Measurements from ENCODE around the gene PLPPR1. TPM values are rescaled to one million over a fixed set of nuclear protein-coding genes. Genes with fewer than 3 reads are reported as not detected.

The PLPPR1 gene
- total and polyA plus RNA-seq, 9 donors: 0.07 to 1.1 (median 0.14) TPM; not detected in 5

GRCh38 chr9:101093620-101094019, 65.1 kb downstream of the PLPPR1 start:
- TF ChIP-seq, protein P1, sequence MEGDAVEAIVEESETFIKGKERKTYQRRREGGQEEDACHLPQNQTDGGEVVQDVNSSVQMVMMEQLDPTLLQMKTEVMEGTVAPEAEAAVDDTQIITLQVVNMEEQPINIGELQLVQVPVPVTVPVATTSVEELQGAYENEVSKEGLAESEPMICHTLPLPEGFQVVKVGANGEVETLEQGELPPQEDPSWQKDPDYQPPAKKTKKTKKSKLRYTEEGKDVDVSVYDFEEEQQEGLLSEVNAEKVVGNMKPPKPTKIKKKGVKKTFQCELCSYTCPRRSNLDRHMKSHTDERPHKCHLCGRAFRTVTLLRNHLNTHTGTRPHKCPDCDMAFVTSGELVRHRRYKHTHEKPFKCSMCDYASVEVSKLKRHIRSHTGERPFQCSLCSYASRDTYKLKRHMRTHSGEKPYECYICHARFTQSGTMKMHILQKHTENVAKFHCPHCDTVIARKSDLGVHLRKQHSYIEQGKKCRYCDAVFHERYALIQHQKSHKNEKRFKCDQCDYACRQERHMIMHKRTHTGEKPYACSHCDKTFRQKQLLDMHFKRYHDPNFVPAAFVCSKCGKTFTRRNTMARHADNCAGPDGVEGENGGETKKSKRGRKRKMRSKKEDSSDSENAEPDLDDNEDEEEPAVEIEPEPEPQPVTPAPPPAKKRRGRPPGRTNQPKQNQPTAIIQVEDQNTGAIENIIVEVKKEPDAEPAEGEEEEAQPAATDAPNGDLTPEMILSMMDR (IDR thresholded peaks at IDR 0.05): no peak
- TF ChIP-seq EP300 (IDR thresholded peaks at IDR 0.05) (no peak), POLR2A (IDR thresholded peaks at IDR 0.05) (no peak)
- no peak overlapping the region for H3K4me3 ChIP-seq
- no peaks in the 10 kb centered on the region for H3K9me3 ChIP-seq
- intact Hi-C loops (cut with DNase I): no loop called here
- DNase-seq: no peak
- H3K27ac ChIP-seq: no peak overlapping the region
- no peaks in the 10 kb centered on the region for H3K36me3 ChIP-seq
- no peaks in the 10 kb centered on the region for H3K4me1 ChIP-seq (ENCODE audit: insufficient read depth)
- no peaks in the 10 kb centered on the region for H3K27me3 ChIP-seq

DNA sequence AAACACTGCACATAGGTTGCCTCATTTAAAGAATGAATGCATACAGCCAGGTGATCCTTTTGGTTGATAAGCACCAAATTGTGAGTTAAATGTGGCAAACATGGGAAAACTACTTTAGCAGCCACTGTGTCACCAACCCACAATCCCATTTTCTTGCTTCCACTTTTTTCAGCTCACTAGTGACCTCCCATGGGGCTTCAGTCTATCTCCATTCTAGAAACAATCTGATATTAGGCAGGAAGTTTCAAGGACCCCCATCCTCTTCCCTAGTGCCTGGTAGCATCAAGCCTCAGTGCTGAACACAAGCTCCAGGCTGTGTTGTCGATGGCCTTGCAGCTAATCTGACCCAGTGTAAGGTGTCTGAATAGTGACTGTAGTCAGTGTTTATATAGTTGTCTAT, 66.2 kb downstream of the PLPPR1 start:
- Histone ChIP-seq H3K4me1 (ENCODE audit: insufficient read depth) (no peaks in the 10 kb centered on the region), H3K27me3 (no peaks in the 10 kb centered on the region), H3K36me3 (no peaks in the 10 kb centered on the region), H3K27ac (no peak overlapping the region), H3K4me3 (no peak overlapping the region), H3K9me3 (no peaks in the 10 kb centered on the region)
- TF ChIP-seq POLR2A (IDR thresholded peaks at IDR 0.05) (no peak), EP300 (IDR thresholded peaks at IDR 0.05) (no peak)
- TF ChIP-seq, protein P1 (IDR thresholded peaks at IDR 0.05): no peak
- 78 to 85% (median 82%) methylated on average over 1 of the region's 1 CpG for WGBS, 3 donors
- intact Hi-C loops (cut with DNase I): no loop called here
- no peak for DNase-seq

GRCh38 chr9:101097210-101097609, 68.7 kb downstream of the PLPPR1 start:
- TF ChIP-seq POLR2A (IDR thresholded peaks at IDR 0.05) (no peak), EP300 (IDR thresholded peaks at IDR 0.05) (no peak)
- TF ChIP-seq, protein P1 (IDR thresholded peaks at IDR 0.05): no peak
- DNase-seq: no peak
- H3K4me3 ChIP-seq: no peak overlapping the region
- H3K27ac ChIP-seq: no peak overlapping the region
- no peaks in the 10 kb centered on the region for H3K27me3 ChIP-seq
- intact Hi-C loops (cut with DNase I): no loop called here
- H3K9me3 ChIP-seq: no peaks in the 10 kb centered on the region
- WGBS, 3 donors: 13 to 50% (median 34%) methylated on average over 1 of the region's 1 CpG
- H3K4me1 ChIP-seq (ENCODE audit: insufficient read depth): no peaks in the 10 kb centered on the region
- H3K36me3 ChIP-seq: no peaks in the 10 kb centered on the region

GRCh38 chr9:101098392-101098791, 69.9 kb downstream of the PLPPR1 start:
- Histone ChIP-seq H3K36me3 (no peaks in the 10 kb centered on the region), H3K4me3 (no peak overlapping the region), H3K4me1 (ENCODE audit: insufficient read depth) (no peaks in the 10 kb centered on the region), H3K27me3 (no peaks in the 10 kb centered on the region), H3K27ac (no peak overlapping the region), H3K9me3 (no peaks in the 10 kb centered on the region)
- TF ChIP-seq POLR2A (IDR thresholded peaks at IDR 0.05): no peak
- TF ChIP-seq, protein P1 (IDR thresholded peaks at IDR 0.05): no peak
- DNase-seq: no peak
- intact Hi-C loops (cut with DNase I): no loop called here

DNA sequence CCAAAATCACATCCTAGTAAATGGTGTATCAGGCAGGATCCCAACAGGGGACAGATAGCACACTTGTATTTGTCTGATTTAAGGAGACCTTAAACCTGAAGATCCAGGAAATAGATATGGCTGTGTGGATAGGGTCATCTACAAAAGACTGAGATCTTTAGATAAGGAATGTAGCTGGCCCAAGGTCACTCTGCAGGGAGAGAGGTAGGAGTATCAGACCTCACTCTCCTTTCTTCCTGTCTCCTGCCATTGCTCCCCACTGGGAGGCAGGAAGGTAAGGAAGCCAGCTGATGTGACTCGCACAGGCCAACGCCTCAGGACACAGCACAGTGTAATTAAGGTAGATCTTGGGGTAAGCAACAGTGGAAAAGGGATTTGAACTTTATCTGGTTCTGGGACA, 85.8 kb downstream of the PLPPR1 start:
- Histone ChIP-seq H3K9me3 (no peaks in the 10 kb centered on the region), H3K36me3 (no peaks in the 10 kb centered on the region), H3K27ac (no peak overlapping the region), H3K4me1 (ENCODE audit: insufficient read depth) (no peaks in the 10 kb centered on the region), H3K4me3 (no peak overlapping the region), H3K27me3 (no peaks in the 10 kb centered on the region)
- DNase-seq: no peak
- intact Hi-C loops (cut with DNase I): no loop called here
- TF ChIP-seq, protein P1 (IDR thresholded peaks at IDR 0.05): no peak
- TF ChIP-seq POLR2A (IDR thresholded peaks at IDR 0.05) (no peak), EP300 (IDR thresholded peaks at IDR 0.05) (no peak)
- 34 to 63% (median 43%) methylated on average over 2 of the region's 2 CpGs for WGBS, 3 donors
